ENCODE data around the gene DENND1B. TPM values are rescaled to one million over a fixed set of nuclear protein-coding genes. Genes with fewer than 3 reads are reported as not detected.

DENND1B gene
- total and polyA plus RNA-seq, 5 donors = 4.1 to 27.6 (median 26.8) TPM

GRCh38 chr1:197622371-197622770 lies 152.9 kb downstream of the DENND1B start:
- H3K27ac ChIP-seq (ENCODE audit: low read length) = no peak overlapping the region
- H3K4me1 ChIP-seq (ENCODE audit: control insufficient read depth, insufficient read depth, low read length) = no peaks in the 10 kb centered on the region
- no peak for DNase-seq
- intact Hi-C loops (cut with DNase I) = no loop called here
- H3K9me3 ChIP-seq (ENCODE audit: control insufficient read depth, low read length) = no peaks in the 10 kb centered on the region
- 94% methylated on average over 1 of the region's 1 CpG for WGBS
- no peak for ATAC-seq
- no peak overlapping the region for H3K4me3 ChIP-seq (ENCODE audit: low read length)
- H3K27me3 ChIP-seq (ENCODE audit: control insufficient read depth, insufficient read depth) = no peaks in the 10 kb centered on the region

- intact Hi-C loops (cut with DNase I) = no loop called here
- no peak for ATAC-seq
- no peaks in the 10 kb centered on the region for H3K27me3 ChIP-seq (ENCODE audit: control insufficient read depth, insufficient read depth)
- H3K4me1 ChIP-seq (ENCODE audit: control insufficient read depth, insufficient read depth, low read length) = no peaks in the 10 kb centered on the region
- H3K9me3 ChIP-seq (ENCODE audit: control insufficient read depth, low read length) = no peaks in the 10 kb centered on the region
- H3K27ac ChIP-seq (ENCODE audit: low read length) = no peak overlapping the region
- no peak for DNase-seq
- no peak overlapping the region for H3K4me3 ChIP-seq (ENCODE audit: low read length)
Measured at GRCh38 chr1:197621761-197622160, 153.5 kb downstream of the DENND1B start.

- Histone ChIP-seq H3K4me3 (ENCODE audit: low read length) (no peak overlapping the region), H3K4me1 (ENCODE audit: control insufficient read depth, insufficient read depth, low read length) (no peaks in the 10 kb centered on the region), H3K27ac (ENCODE audit: low read length) (no peak overlapping the region), H3K27me3 (ENCODE audit: control insufficient read depth, insufficient read depth) (no peaks in the 10 kb centered on the region), H3K9me3 (ENCODE audit: control insufficient read depth, low read length) (no peaks in the 10 kb centered on the region)
- intact Hi-C loops (cut with DNase I) = no loop called here
- ATAC-seq (no peak), DNase-seq (no peak)
- WGBS = 74% methylated on average over 5 of the region's 5 CpGs
Measured at GRCh38 chr1:197620714-197621163, 154.5 kb downstream of the DENND1B start.

- ATAC-seq = peak in 1 of 2 donors; percentile 69
- Histone ChIP-seq H3K27me3 (ENCODE audit: control insufficient read depth, insufficient read depth) (no peaks in the 10 kb centered on the region), H3K4me3 (ENCODE audit: low read length) (no peak overlapping the region), H3K4me1 (ENCODE audit: control insufficient read depth, insufficient read depth, low read length) (no peaks in the 10 kb centered on the region), H3K27ac (ENCODE audit: low read length) (no peak overlapping the region), H3K9me3 (ENCODE audit: control insufficient read depth, low read length) (no peaks in the 10 kb centered on the region)
- 42% methylated on average over 2 of the region's 2 CpGs for WGBS
- no peak for DNase-seq
- intact Hi-C loops (cut with DNase I) = loop anchor here (2.0 to 10.0 kb wide), 6 partner anchors 166 to 306 kb away; partner anchors contain the start of gene LHX9 (in 2 of the 4)
Measured at GRCh38 chr1:197619008-197619640, 156.2 kb downstream of the DENND1B start.

- Histone ChIP-seq H3K4me3 (ENCODE audit: low read length) (no peak overlapping the region), H3K27me3 (ENCODE audit: control insufficient read depth, insufficient read depth) (no peaks in the 10 kb centered on the region), H3K4me1 (ENCODE audit: control insufficient read depth, insufficient read depth, low read length) (no peaks in the 10 kb centered on the region), H3K9me3 (ENCODE audit: control insufficient read depth, low read length) (no peaks in the 10 kb centered on the region), H3K27ac (ENCODE audit: low read length) (no peak overlapping the region)
- DNase-seq (no peak), ATAC-seq (peak; percentile 39 to 62)
- intact Hi-C loops (cut with DNase I) = loop anchor here (2.0 to 10.0 kb wide), 6 partner anchors 167 to 307 kb away; partner anchors contain the start of gene LHX9 (in 2 of the 4)
- 31% methylated on average over 3 of the region's 3 CpGs for WGBS
Measured at GRCh38 chr1:197618061-197618460, 157.2 kb downstream of the DENND1B start.

- Histone ChIP-seq H3K4me1 (ENCODE audit: control insufficient read depth, insufficient read depth, low read length) (no peaks in the 10 kb centered on the region), H3K9me3 (ENCODE audit: control insufficient read depth, low read length) (no peaks in the 10 kb centered on the region), H3K27me3 (ENCODE audit: control insufficient read depth, insufficient read depth) (no peaks in the 10 kb centered on the region), H3K27ac (ENCODE audit: low read length) (no peak overlapping the region), H3K4me3 (ENCODE audit: low read length) (no peak overlapping the region)
- WGBS = 54% methylated on average over 2 of the region's 2 CpGs
- intact Hi-C loops (cut with DNase I) = loop anchor here (2.0 to 10.0 kb wide), 6 partner anchors 169 to 309 kb away; partner anchors contain the start of gene LHX9 (in 2 of the 4)
- ATAC-seq (no peak), DNase-seq (no peak)
Measured at GRCh38 chr1:197615693-197616011, 159.6 kb downstream of the DENND1B start.

- intact Hi-C loops (cut with DNase I) = loop anchor here (5.0 to 10.0 kb wide), 5 partner anchors 170 to 310 kb away; partner anchors contain the start of gene LHX9 (in 2 of the 4)
- ATAC-seq = peak; percentile 76 to 78
- H3K4me1 ChIP-seq (ENCODE audit: control insufficient read depth, insufficient read depth, low read length) = no peaks in the 10 kb centered on the region
Measured at GRCh38 chr1:197614916-197615692, 160.2 kb downstream of the DENND1B start.

GRCh38 chr1:197606168-197606845 lies 169.0 kb downstream of the DENND1B start:
- no peak overlapping the region for H3K4me3 ChIP-seq (ENCODE audit: low read length)
- no peaks in the 10 kb centered on the region for H3K4me1 ChIP-seq (ENCODE audit: control insufficient read depth, insufficient read depth, low read length)
- H3K27me3 ChIP-seq (ENCODE audit: control insufficient read depth, insufficient read depth) = no peaks in the 10 kb centered on the region
- DNase-seq = no peak
- no peak for ATAC-seq
- no peaks in the 10 kb centered on the region for H3K9me3 ChIP-seq (ENCODE audit: control insufficient read depth, low read length)
- H3K27ac ChIP-seq (ENCODE audit: low read length) = no peak overlapping the region
- WGBS = 98% methylated on average over 6 of the region's 6 CpGs
- intact Hi-C loops (cut with DNase I) = no loop called here

More at GRCh38 chr1:197614916-197615692, 160.2 kb downstream of the DENND1B start:
- Histone ChIP-seq H3K9me3 (ENCODE audit: control insufficient read depth, low read length) (no peaks in the 10 kb centered on the region), H3K27me3 (ENCODE audit: control insufficient read depth, insufficient read depth) (no peaks in the 10 kb centered on the region), H3K4me3 (ENCODE audit: low read length) (no peak overlapping the region), H3K27ac (ENCODE audit: low read length) (no peak overlapping the region)
- 40% methylated on average over 3 of the region's 3 CpGs for WGBS
- DNase-seq = peak in 1 of 3 donors; percentile 27

- intact Hi-C loops (cut with DNase I) = no loop called here
- WGBS = 96% methylated on average over 1 of the region's 1 CpG
Measured at GRCh38 chr1:197604302-197604701, 171.0 kb downstream of the DENND1B start.

GRCh38 chr1:197600751-197601150 lies 174.5 kb downstream of the DENND1B start:
- Histone ChIP-seq H3K4me3 (ENCODE audit: low read length) (no peak overlapping the region), H3K27me3 (ENCODE audit: control insufficient read depth, insufficient read depth) (no peaks in the 10 kb centered on the region), H3K27ac (ENCODE audit: low read length) (no peak overlapping the region), H3K4me1 (ENCODE audit: control insufficient read depth, insufficient read depth, low read length) (no peaks in the 10 kb centered on the region), H3K9me3 (ENCODE audit: control insufficient read depth, low read length) (no peaks in the 10 kb centered on the region)
- WGBS = 95% methylated on average over 3 of the region's 3 CpGs
- ATAC-seq (no peak), DNase-seq (no peak)
- intact Hi-C loops (cut with DNase I) = no loop called here

More at GRCh38 chr1:197604302-197604701, 171.0 kb downstream of the DENND1B start:
- H3K27ac ChIP-seq (ENCODE audit: low read length) = no peak overlapping the region
- DNase-seq (no peak), ATAC-seq (no peak)
- H3K27me3 ChIP-seq (ENCODE audit: control insufficient read depth, insufficient read depth) = no peaks in the 10 kb centered on the region
- no peak overlapping the region for H3K4me3 ChIP-seq (ENCODE audit: low read length)
- H3K4me1 ChIP-seq (ENCODE audit: control insufficient read depth, insufficient read depth, low read length) = no peaks in the 10 kb centered on the region
- H3K9me3 ChIP-seq (ENCODE audit: control insufficient read depth, low read length) = no peaks in the 10 kb centered on the region

- intact Hi-C loops (cut with DNase I) = no loop called here
- Histone ChIP-seq H3K27ac (ENCODE audit: low read length) (no peak overlapping the region), H3K4me1 (ENCODE audit: control insufficient read depth, insufficient read depth, low read length) (no peaks in the 10 kb centered on the region), H3K27me3 (ENCODE audit: control insufficient read depth, insufficient read depth) (no peaks in the 10 kb centered on the region), H3K4me3 (ENCODE audit: low read length) (no peak overlapping the region), H3K9me3 (ENCODE audit: control insufficient read depth, low read length) (no peaks in the 10 kb centered on the region)
- 89% methylated on average over 3 of the region's 3 CpGs for WGBS
- no peak for ATAC-seq
- no peak for DNase-seq
Measured at GRCh38 chr1:197599789-197600188, 175.5 kb downstream of the DENND1B start.
